GM23248 (cell line): Measurements from ENCODE around the gene CYFIP1.

ENCODE experiments used
- EZH2 ChIP-seq: fragments of 200-600 bp; sonication (generic); IDR thresholded peaks from 2 replicates; pipeline ENCODE4 v1.6.1; 2018; ENCODE audit warnings: antibody characterized with exemption, mild to moderate bottlenecking; ENCODE audit not compliant: insufficient read depth, poor library complexity, severe bottlenecking
- EZH2phosphoT487 ChIP-seq: fragments of 200-600 bp; sonication (generic); IDR thresholded peaks from 2 replicates; pipeline ENCODE4 v1.6.1; 2018; ENCODE audit warnings: antibody characterized with exemption, moderate library complexity, mild to moderate bottlenecking, low read depth; ENCODE audit not compliant: insufficient read depth

DNA sequence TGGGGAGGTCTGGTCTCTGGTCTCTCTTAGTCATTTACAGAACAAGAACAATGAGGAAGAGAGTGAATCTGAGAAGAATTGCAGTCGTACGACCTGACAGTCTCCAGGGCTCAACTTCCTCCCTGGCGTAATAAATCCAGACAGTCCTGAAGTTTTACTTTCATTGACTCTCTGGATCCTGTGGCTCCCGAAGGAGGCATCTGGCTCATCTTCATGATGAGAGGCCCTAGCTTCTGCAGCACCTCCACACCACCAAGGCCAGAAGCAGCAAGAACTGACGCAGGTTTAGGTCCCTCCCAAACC, 11.8 kb upstream of the CYFIP1 start:
- TF ChIP-seq EZH2 (no peak), EZH2phosphoT487 (no peak)
